GM12892 (cell line): ENCODE measurements around the gene MATN3. TPM values are rescaled to one million over a fixed set of nuclear protein-coding genes. Genes with fewer than 3 reads are reported as not detected.
A peak's percentile ranks its signal among the peaks of the same experiment; 100 is the strongest.

ENCODE experiments used
- DNase-seq: peaks from one replicate; pipeline ENCODE4 v3.0.0; 2011; ENCODE audit not compliant: insufficient read length
- FAIRE-seq: peaks from 2 replicates; lab custom pipeline; 2011; peaks lifted over from hg19 to GRCh38; lab: Jason Lieb, UNC
- POLR2A ChIP-seq: IDR thresholded peaks from 2 replicates; pipeline ENCODE4 v1.6.1; 2011; ENCODE audit warnings: low read depth, low read length, control low read depth
- POLR2AphosphoS5 ChIP-seq: IDR thresholded peaks from 2 replicates; pipeline ENCODE4 v1.6.1; 2011; ENCODE audit warnings: low read depth, low read length, control low read depth
- TAF1 ChIP-seq: IDR thresholded peaks from 2 replicates; pipeline ENCODE4 v1.6.1; 2011; ENCODE audit warnings: low read depth, mild to moderate bottlenecking, control low read depth, low read length, borderline replicate concordance
- polyA plus RNA-seq: library from polyadenylated mRNA; unstranded; fragments of >200 nt; gene quantifications from one replicate; pipeline ENCODE4 v1.2.1, GENCODE V29; 2012; ENCODE audit warnings: missing spikeins, inconsistent platforms; ENCODE audit not compliant: missing spikeins

MATN3 gene
- polyA plus RNA-seq: not detected

- DNase-seq (peak; percentile 25), FAIRE-seq (no peak)
- no peak for TF ChIP-seq TAF1
- no peak for TF ChIP-seq POLR2A
- TF ChIP-seq POLR2AphosphoS5: no peak
Measured at GRCh38 chr2:20012282-20013125, at the start of gene MATN3. Gene MATN3, minus strand, starts transcription at chr2:20012668. Its CDS starts 37 bp downstream, at chr2:20012631.

GRCh38 chr2:20061940-20062339 is 49.5 kb upstream of the MATN3 start:
- FAIRE-seq: no peak
- DNase-seq: no peak
- TF ChIP-seq POLR2AphosphoS5 (no peak), TAF1 (no peak), POLR2A (no peak)

- FAIRE-seq (no peak), DNase-seq (no peak)
- TF ChIP-seq POLR2AphosphoS5: no peak
- TF ChIP-seq TAF1: no peak
- TF ChIP-seq POLR2A: no peak
Measured at GRCh38 chr2:20061476-20061875, 49.0 kb upstream of the MATN3 start.

- TF ChIP-seq POLR2A (no peak), TAF1 (no peak), POLR2AphosphoS5 (no peak)
- no peak for DNase-seq
- FAIRE-seq: no peak
Measured at GRCh38 chr2:20060106-20060505, 47.6 kb upstream of the MATN3 start.

- DNase-seq (no peak), FAIRE-seq (no peak)
- TF ChIP-seq POLR2A (no peak), POLR2AphosphoS5 (no peak), TAF1 (no peak)
Measured at GRCh38 chr2:20057268-20057667, 44.8 kb upstream of the MATN3 start.

- no peak for FAIRE-seq
- TF ChIP-seq POLR2AphosphoS5 (no peak), POLR2A (no peak), TAF1 (no peak)
- DNase-seq: no peak
Measured at GRCh38 chr2:20054931-20055330, 42.5 kb upstream of the MATN3 start.

- FAIRE-seq (no peak), DNase-seq (no peak)
- TF ChIP-seq TAF1 (no peak), POLR2AphosphoS5 (no peak), POLR2A (no peak)
Measured at GRCh38 chr2:20054119-20054518, 41.7 kb upstream of the MATN3 start.

- no peak for TF ChIP-seq POLR2A
- no peak for TF ChIP-seq TAF1
- no peak for TF ChIP-seq POLR2AphosphoS5
- no peak for FAIRE-seq
- DNase-seq: no peak
Measured at GRCh38 chr2:20052861-20053281, 40.4 kb upstream of the MATN3 start.

- no peak for TF ChIP-seq POLR2A
- no peak for TF ChIP-seq POLR2AphosphoS5
- no peak for TF ChIP-seq TAF1
- FAIRE-seq: no peak
- DNase-seq: no peak
Measured at GRCh38 chr2:20052229-20052851, 39.9 kb upstream of the MATN3 start.

GRCh38 chr2:20051532-20052228 is 39.2 kb upstream of the MATN3 start, which contains the start of gene LAPTM4A:
Gene LAPTM4A, minus strand, starts transcription at chr2:20051628. Its CDS starts 108 bp downstream, at chr2:20051520.
- DNase-seq (peak; percentile 88), FAIRE-seq (peak; percentile 98)
- peak; percentile 70 for TF ChIP-seq POLR2AphosphoS5
- TF ChIP-seq TAF1: peak; percentile 59; the same call in 1 of the 2 replicates
- peak; percentile 80 for TF ChIP-seq POLR2A

GRCh38 chr2:20050646-20051531 is 38.4 kb upstream of the MATN3 start:
- DNase-seq: no peak
- FAIRE-seq: peak; percentile 42
- TF ChIP-seq TAF1: 0 out of 2 replicates have a peak, but pooled peaks have one; percentile 15
- no peak for TF ChIP-seq POLR2AphosphoS5
